ENCODE results near the gene ANTKMT. TPM values are rescaled to one million over a fixed set of nuclear protein-coding genes. Genes with fewer than 3 reads are reported as not detected.

The ANTKMT gene
- polyA plus RNA-seq, 3 donors = 8.4 to 11.0 (median 10.2) TPM

GRCh38 chr16:760545-761343 lies 39.8 kb downstream of the ANTKMT start, which contains the start of gene MSLN:
MSLN (plus strand) TSS chr16:760734; CDS start chr16:762681, 1,947 bp downstream.
- no peak for DNase-seq (ENCODE audit: low read depth in 3 of 3, low spot score in 2 of 3)

- no peak for DNase-seq (ENCODE audit: low read depth in 3 of 3, low spot score in 2 of 3)
These were observed 40.9 kb downstream of the ANTKMT start for GRCh38 chr16:761625-762513.

GRCh38 chr16:762595-763268 lies 41.8 kb downstream of the ANTKMT start:
- no peak for DNase-seq (ENCODE audit: low read depth in 3 of 3, low spot score in 2 of 3)

- DNase-seq (ENCODE audit: low read depth in 3 of 3, low spot score in 2 of 3) = no peak
These were observed 42.6 kb downstream of the ANTKMT start for GRCh38 chr16:763369-764183.

- no peak for DNase-seq (ENCODE audit: low read depth in 3 of 3, low spot score in 2 of 3)
These were observed 43.3 kb downstream of the ANTKMT start for GRCh38 chr16:764184-764750.

- no peak for DNase-seq (ENCODE audit: low read depth in 3 of 3, low spot score in 2 of 3)
These were observed 44.0 kb downstream of the ANTKMT start for GRCh38 chr16:764848-765487.

GRCh38 chr16:765488-765865 lies 44.5 kb downstream of the ANTKMT start:
- DNase-seq (ENCODE audit: low read depth in 3 of 3, low spot score in 2 of 3) = no peak

- no peak for DNase-seq (ENCODE audit: low read depth in 3 of 3, low spot score in 2 of 3)
These were observed 45.3 kb downstream of the ANTKMT start for GRCh38 chr16:766008-766819.

GRCh38 chr16:766820-767640 lies 46.1 kb downstream of the ANTKMT start:
- no peak for DNase-seq (ENCODE audit: low read depth in 3 of 3, low spot score in 2 of 3)

- DNase-seq (ENCODE audit: low read depth in 3 of 3, low spot score in 2 of 3) = no peak
These were observed 46.8 kb downstream of the ANTKMT start for GRCh38 chr16:767743-768235.

GRCh38 chr16:768428-768827 lies 47.5 kb downstream of the ANTKMT start:
- no peak for DNase-seq (ENCODE audit: low read depth in 3 of 3, low spot score in 2 of 3)

- no peak for DNase-seq (ENCODE audit: low read depth in 3 of 3, low spot score in 2 of 3)
These were observed 48.3 kb downstream of the ANTKMT start for GRCh38 chr16:769184-769784.

GRCh38 chr16:769934-770333 lies 49.0 kb downstream of the ANTKMT start:
- no peak for DNase-seq (ENCODE audit: low read depth in 3 of 3, low spot score in 2 of 3)

GRCh38 chr16:770411-770810 lies 49.5 kb downstream of the ANTKMT start:
- DNase-seq (ENCODE audit: low read depth in 3 of 3, low spot score in 2 of 3) = no peak

All from right renal cortex interstitium (tissue), 3 donors.